GM19467 (cell line): ENCODE measurements around the gene FITM1.

Experiments
- ATAC-seq: cut with Tn5 transposase; IDR thresholded peaks from one replicate; pipeline ENCODE4 v1.9.1; 2021; ENCODE audit warnings: mild to moderate bottlenecking, moderate library complexity; ENCODE audit not compliant: unreplicated experiment

Gene FITM1

GRCh38 chr14:24159777-24160498, 29.5 kb downstream of the FITM1 start:
- ATAC-seq, result no peak

GRCh38 chr14:24160499-24160849, 30.0 kb downstream of the FITM1 start:
- ATAC-seq, result no peak

GRCh38 chr14:24160850-24161804, 30.7 kb downstream of the FITM1 start, which contains the start of gene IRF9:
Gene IRF9 (plus strand): TSS chr14:24161265. CDS start chr14:24162145, 880 bp downstream.
- ATAC-seq, result peak; percentile 81

- no peak for ATAC-seq
Observed at GRCh38 chr14:24162093-24162492, 31.6 kb downstream of the FITM1 start.

- ATAC-seq, result no peak
Observed at GRCh38 chr14:24164518-24164991, 34.1 kb downstream of the FITM1 start.

GRCh38 chr14:24165785-24166184, 35.3 kb downstream of the FITM1 start:
- ATAC-seq, result no peak

GRCh38 chr14:24167469-24168114, 37.1 kb downstream of the FITM1 start:
- ATAC-seq, result no peak

GRCh38 chr14:24171422-24172260, 41.2 kb downstream of the FITM1 start, which contains the start of gene REC8:
Gene REC8 (plus strand): TSS chr14:24172080. CDS start chr14:24172553, 473 bp downstream.
- ATAC-seq, result peak; percentile 76

GRCh38 chr14:24172261-24172860, 41.9 kb downstream of the FITM1 start:
- ATAC-seq, result no peak

- no peak for ATAC-seq
Observed at GRCh38 chr14:24172871-24173281, 42.4 kb downstream of the FITM1 start.

- ATAC-seq, result no peak
Observed at GRCh38 chr14:24176599-24176998, 46.1 kb downstream of the FITM1 start.

GRCh38 chr14:24177041-24177825, 46.8 kb downstream of the FITM1 start:
- no peak for ATAC-seq

- no peak for ATAC-seq
Observed at GRCh38 chr14:24177891-24178290, 47.4 kb downstream of the FITM1 start.

GRCh38 chr14:24178399-24179178, 48.1 kb downstream of the FITM1 start:
- no peak for ATAC-seq

GRCh38 chr14:24179294-24179960, 49.0 kb downstream of the FITM1 start:
- no peak for ATAC-seq

- ATAC-seq, result no peak
Observed at GRCh38 chr14:24179961-24180796, 49.7 kb downstream of the FITM1 start.
